Body of pancreas (tissue), 4 donors: ENCODE results near the gene GREB1. TPM values are rescaled to one million over a fixed set of nuclear protein-coding genes. Genes with fewer than 3 reads are reported as not detected.
A peak's percentile ranks its signal among the peaks of the same experiment; 100 is the strongest.

Experiments
- ATAC-seq: fragments of 150-250 bp; one replicate; pipeline ENCODE4 v1.9.1; 2016
- DNase-seq, 4 donors: peaks; one replicate each; pipeline ENCODE4 v3.0.0-alpha.2; 2019
- H3K27ac ChIP-seq, 4 donors: fragments of 200-600 bp; sonication (generic); 1 replicate in 3 of 4; 2 replicates in 1 of 4; pipeline versions ENCODE4 v1.5.1 to v1.6.1; 2016 to 2019; ENCODE audit warnings: mild to moderate bottlenecking in 1 of 4, mixed read lengths in 1 of 4, moderate library complexity in 1 of 4
- H3K27me3 ChIP-seq, 2 donors: fragments of 200-600 bp; sonication (generic); one replicate each; pipeline ENCODE4 v1.6.0; 2016; ENCODE audit warnings: mild to moderate bottlenecking in 1 of 2
- H3K36me3 ChIP-seq, 2 donors: fragments of 200-600 bp; sonication (generic); replicated peaks in 1 of 2; 2 replicates each; pipeline ENCODE4 v1.5.1; 2016; ENCODE audit warnings: low read depth in 2 of 2; ENCODE audit not compliant: insufficient read depth in 1 of 2
- H3K4me1 ChIP-seq: fragments of 200-600 bp; sonication (generic); one replicate; pipeline ENCODE4 v1.6.0; 2016
- H3K4me3 ChIP-seq, 2 donors: fragments of 200-600 bp; sonication (generic); 1 replicate in 1 of 2; 2 replicates in 1 of 2; pipeline ENCODE4 v1.5.1; 2016 to 2019
- H3K9me3 ChIP-seq, 3 donors: fragments of 200-600 bp; sonication (generic); 1 replicate in 2 of 3; 2 replicates in 1 of 3; pipeline ENCODE4 v1.5.1; 2016
- POLR2A ChIP-seq, 3 donors: fragments of 450-650 bp; IDR thresholded peaks; one replicate each; pipeline ENCODE4 v1.6.1; 2016; ENCODE audit warnings: antibody characterized with exemption in 3 of 3, mild to moderate bottlenecking in 2 of 3
- whole genome bisulfite sequencing, 2 donors: methylation state at CpG; one replicate each; pipeline ENCODE4 v1.1.5; 2017; 5-methylcytosine and 5-hydroxymethylcytosine counted together
- intact Hi-C: fragments of 100-400 bp; cut with DNase I; formaldehyde crosslinking; loops from one replicate; pipeline ENCODE4 v1.15.1; 2023
- total RNA-seq, 2 donors: library from RNA; depleted of rRNA; stranded (reverse); fragments of >200 nt; gene quantifications; one replicate each; pipeline ENCODE4 v1.1.0, GENCODE V29; 2016
- TF ChIP-seq, protein P1 (sequence below), 7 experiments: fragments of 450-650 bp in 4 of 7; fragments of 200-600 bp in 3 of 7; sonication (generic) in 3 of 7; IDR thresholded peaks; one replicate each; pipeline ENCODE4 v1.5.1; 2016 to 2019; ENCODE audit warnings: antibody characterized with exemption in 7 of 7

The GREB1 gene
- total RNA-seq, 2 donors from 2014 or later: 10.4 to 19.8 TPM

GRCh38 chr2:11534071-11534745 is 363 bp downstream of the GREB1 start:
- Histone ChIP-seq H3K27ac (no peak overlapping the region), H3K36me3 (no peaks in the 10 kb centered on the region), H3K9me3 (no peaks in the 10 kb centered on the region), H3K27me3 (no peaks in the 10 kb centered on the region), H3K4me1 (peaks cover 53% of the 10 kb centered on the region), H3K4me3 (no peak overlapping the region)
- no peak for ATAC-seq
- WGBS, 2 donors: 78 to 79% methylated on average over 6 to 7 of the region's 7 CpGs
- intact Hi-C loops: no loop called here
- TF ChIP-seq POLR2A (IDR thresholded peaks at IDR 0.05): no peak
- TF ChIP-seq, protein P1, sequence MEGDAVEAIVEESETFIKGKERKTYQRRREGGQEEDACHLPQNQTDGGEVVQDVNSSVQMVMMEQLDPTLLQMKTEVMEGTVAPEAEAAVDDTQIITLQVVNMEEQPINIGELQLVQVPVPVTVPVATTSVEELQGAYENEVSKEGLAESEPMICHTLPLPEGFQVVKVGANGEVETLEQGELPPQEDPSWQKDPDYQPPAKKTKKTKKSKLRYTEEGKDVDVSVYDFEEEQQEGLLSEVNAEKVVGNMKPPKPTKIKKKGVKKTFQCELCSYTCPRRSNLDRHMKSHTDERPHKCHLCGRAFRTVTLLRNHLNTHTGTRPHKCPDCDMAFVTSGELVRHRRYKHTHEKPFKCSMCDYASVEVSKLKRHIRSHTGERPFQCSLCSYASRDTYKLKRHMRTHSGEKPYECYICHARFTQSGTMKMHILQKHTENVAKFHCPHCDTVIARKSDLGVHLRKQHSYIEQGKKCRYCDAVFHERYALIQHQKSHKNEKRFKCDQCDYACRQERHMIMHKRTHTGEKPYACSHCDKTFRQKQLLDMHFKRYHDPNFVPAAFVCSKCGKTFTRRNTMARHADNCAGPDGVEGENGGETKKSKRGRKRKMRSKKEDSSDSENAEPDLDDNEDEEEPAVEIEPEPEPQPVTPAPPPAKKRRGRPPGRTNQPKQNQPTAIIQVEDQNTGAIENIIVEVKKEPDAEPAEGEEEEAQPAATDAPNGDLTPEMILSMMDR (IDR thresholded peaks at IDR 0.05): no peak
- no peak for DNase-seq

DNA sequence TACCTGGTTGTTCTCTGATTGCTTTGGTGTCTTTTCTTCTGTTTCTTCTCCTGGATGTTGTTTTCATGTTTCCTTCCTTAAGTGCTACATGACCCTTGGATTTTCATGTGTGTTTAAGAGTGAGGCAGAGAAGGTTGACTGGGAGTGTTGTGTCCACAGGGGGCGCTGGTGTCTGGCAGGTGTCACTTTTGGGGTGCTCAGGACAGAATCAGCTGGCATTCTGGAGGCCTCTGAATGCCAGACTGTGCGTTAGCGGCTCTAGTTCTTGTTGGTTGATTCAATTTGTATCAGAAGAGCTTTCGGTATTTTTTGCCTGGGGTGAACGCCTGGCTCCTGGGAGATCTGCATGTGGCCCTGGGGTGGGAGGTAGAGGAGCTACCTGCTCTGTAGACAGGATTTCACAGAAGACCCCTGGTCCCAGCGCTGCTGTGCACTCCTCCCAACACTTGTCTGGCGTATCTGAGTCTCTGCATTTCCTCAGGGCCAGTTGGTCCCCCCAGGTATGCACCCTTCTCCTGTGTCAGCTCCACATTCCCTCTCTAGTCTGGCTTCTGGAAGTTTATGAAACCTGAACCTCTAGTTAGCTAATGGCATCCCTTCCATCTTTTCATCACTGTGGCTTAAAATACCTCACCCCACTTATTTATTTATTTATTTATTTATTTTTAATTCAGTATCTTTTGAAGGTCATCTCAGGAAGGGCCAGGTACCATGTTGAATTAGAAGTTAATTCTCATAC is 1.1 kb downstream of the GREB1 start:
- no peak overlapping the region for H3K27ac ChIP-seq
- ATAC-seq: no peak

GRCh38 chr2:11535899-11536344 is 2.1 kb downstream of the GREB1 start:
- no peaks in the 10 kb centered on the region for H3K27me3 ChIP-seq
- no peak for TF ChIP-seq POLR2A (IDR thresholded peaks at IDR 0.05)
- TF ChIP-seq, protein P1 (IDR thresholded peaks at IDR 0.05): no peak

More for the DNA sequence above, 1.1 kb downstream of the GREB1 start:
- no peaks in the 10 kb centered on the region for H3K36me3 ChIP-seq
- H3K4me3 ChIP-seq: no peak overlapping the region
- intact Hi-C loops: no loop called here
- H3K9me3 ChIP-seq: no peaks in the 10 kb centered on the region
- 85 to 87% methylated on average over 7 of the region's 7 CpGs for WGBS, 2 donors
- peaks cover 60% of the 10 kb centered on the region for H3K4me1 ChIP-seq
- no peaks in the 10 kb centered on the region for H3K27me3 ChIP-seq
- no peak for DNase-seq
- TF ChIP-seq, protein P1 (IDR thresholded peaks at IDR 0.05): no peak
- TF ChIP-seq POLR2A (IDR thresholded peaks at IDR 0.05): no peak

DNA sequence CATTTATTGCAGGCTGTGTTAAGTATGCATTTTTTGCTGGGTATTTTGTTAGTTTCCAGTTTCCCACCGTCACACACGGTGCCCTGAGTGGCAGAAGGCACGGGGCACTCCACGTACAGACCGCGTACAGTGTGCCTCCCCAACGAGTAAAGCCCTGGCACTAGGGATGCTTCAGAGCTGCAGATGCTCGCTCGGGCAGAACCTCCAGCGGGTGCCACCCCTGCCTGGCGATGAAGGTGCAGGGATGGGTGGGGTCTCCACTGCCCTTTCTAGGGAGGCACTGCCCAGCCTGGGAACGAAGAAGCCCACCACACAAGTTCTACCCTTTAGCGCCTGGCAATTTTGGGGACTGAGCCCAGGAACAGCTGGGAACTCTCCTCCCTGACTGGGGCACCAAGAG is 4.1 kb downstream of the GREB1 start:
- WGBS, 2 donors: 93 to 94% methylated on average over 13 of the region's 13 CpGs
- H3K27ac ChIP-seq: no peak overlapping the region
- no peak for ATAC-seq
- H3K4me1 ChIP-seq: peaks cover 75% of the 10 kb centered on the region
- DNase-seq: no peak
- no peaks in the 10 kb centered on the region for H3K9me3 ChIP-seq
- H3K36me3 ChIP-seq: no peaks in the 10 kb centered on the region
- intact Hi-C loops: no loop called here
- H3K27me3 ChIP-seq: no peaks in the 10 kb centered on the region
- TF ChIP-seq, protein P1 (IDR thresholded peaks at IDR 0.05): no peak
- no peak for TF ChIP-seq POLR2A (IDR thresholded peaks at IDR 0.05)
- no peak overlapping the region for H3K4me3 ChIP-seq

More at GRCh38 chr2:11535899-11536344, 2.1 kb downstream of the GREB1 start:
- ATAC-seq: no peak
- no peaks in the 10 kb centered on the region for H3K9me3 ChIP-seq
- H3K27ac ChIP-seq: no peak overlapping the region
- H3K4me1 ChIP-seq: peaks cover 70% of the 10 kb centered on the region
- no peak overlapping the region for H3K4me3 ChIP-seq
- 35% methylated on average over 7 of the region's 7 CpGs for WGBS, 2 donors
- intact Hi-C loops: no loop called here
- peak in 1 of 4 donors; percentile 32 for DNase-seq
- no peaks in the 10 kb centered on the region for H3K36me3 ChIP-seq
